Activated CD8-positive, alpha-beta T cell treated with anti-CD3 and anti-CD28 coated beads for 36 hours (primary cell): ENCODE results near the gene KAZN. TPM values are rescaled to one million over a fixed set of nuclear protein-coding genes. Genes with fewer than 3 reads are reported as not detected.

Source experiments
- ATAC-seq: fragments of 200-7000 bp; cut with Tn5 transposase; one replicate; pipeline ENCODE4 v1.10.0; 2021; ENCODE audit warnings: mild to moderate bottlenecking, moderate library complexity
- CTCF ChIA-PET: fragments of 350-600 bp; sonication (Branson Sonifier 250); formaldehyde crosslinking; loops from one replicate; lab custom pipeline; 2021; ENCODE audit warnings: antibody characterized with exemption; lab: Charles Lee
- POLR2A ChIA-PET: fragments of 350-600 bp; sonication (Branson Sonifier 250); formaldehyde crosslinking; loops from one replicate; lab custom pipeline; 2021; ENCODE audit warnings: antibody characterized with exemption; lab: Charles Lee
- DNase-seq: peaks from one replicate; pipeline ENCODE4 v3.0.0-alpha.2; 2020
- H3K27ac Mint-ChIP-seq: one replicate; pipeline ENCODE4 v1.8.0; 2021; ENCODE audit warnings: mild to moderate bottlenecking, mixed read lengths
- H3K27me3 Mint-ChIP-seq: one replicate; pipeline ENCODE4 v1.8.0; 2021; ENCODE audit warnings: mixed read lengths
- H3K36me3 Mint-ChIP-seq: one replicate; pipeline ENCODE4 v1.8.0; 2021; ENCODE audit warnings: low read depth, mixed read lengths
- H3K4me1 Mint-ChIP-seq: one replicate; pipeline ENCODE4 v1.8.0; 2021; ENCODE audit warnings: low read depth, mixed read lengths
- H3K4me3 Mint-ChIP-seq: one replicate; pipeline ENCODE4 v1.8.0; 2021; ENCODE audit warnings: mild to moderate bottlenecking, moderate library complexity, mixed read lengths
- H3K9me3 Mint-ChIP-seq: one replicate; pipeline ENCODE4 v1.8.0; 2021; ENCODE audit warnings: mixed read lengths
- intact Hi-C: fragments of 100-400 bp; cut with micrococcal nuclease; formaldehyde crosslinking; loops from one replicate; pipeline ENCODE4 v1.10.0; 2022
- total RNA-seq, 2 experiments: library from RNA; stranded (reverse); gene quantifications; one replicate each; pipeline ENCODE4 v1.2.3, GENCODE V29; 2021
- TF ChIP-seq, protein P1 (sequence below): fragments of 200-600 bp; IDR thresholded peaks from one replicate; pipeline ENCODE4 v1.8.0; 2022; ENCODE audit warnings: antibody characterized with exemption, mild to moderate bottlenecking

KAZN gene
- total RNA-seq, 2 experiments from 2014 or later = 1.7 to 1.9 TPM

DNA sequence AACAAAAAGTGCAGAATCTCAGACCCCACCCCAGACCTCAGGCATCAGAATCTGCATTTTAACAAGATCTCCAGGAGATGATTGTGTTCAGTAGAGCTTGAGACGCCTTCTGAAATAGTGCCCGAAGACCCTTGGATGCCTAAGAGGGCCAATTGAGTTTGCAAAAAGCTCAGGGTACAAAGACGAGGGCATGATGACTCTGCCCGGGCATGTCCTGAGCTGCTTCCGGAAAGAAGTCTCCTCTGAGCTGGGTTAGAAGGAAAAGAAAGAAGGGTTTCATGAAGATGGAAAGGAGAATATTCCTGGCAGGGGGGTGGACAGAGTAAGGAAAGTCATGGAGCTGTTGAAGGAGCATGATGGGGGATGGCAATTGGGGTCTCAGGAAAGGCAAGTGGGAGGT is 308.9 kb downstream of the KAZN start:
- Mint-ChIP-seq H3K9me3 (no peaks in the 10 kb centered on the region), H3K4me3 (no peak overlapping the region), H3K27me3 (no peaks in the 10 kb centered on the region), H3K27ac (no peak overlapping the region), H3K4me1 (no peaks in the 10 kb centered on the region), H3K36me3 (no peaks in the 10 kb centered on the region)
- TF ChIP-seq, protein P1, sequence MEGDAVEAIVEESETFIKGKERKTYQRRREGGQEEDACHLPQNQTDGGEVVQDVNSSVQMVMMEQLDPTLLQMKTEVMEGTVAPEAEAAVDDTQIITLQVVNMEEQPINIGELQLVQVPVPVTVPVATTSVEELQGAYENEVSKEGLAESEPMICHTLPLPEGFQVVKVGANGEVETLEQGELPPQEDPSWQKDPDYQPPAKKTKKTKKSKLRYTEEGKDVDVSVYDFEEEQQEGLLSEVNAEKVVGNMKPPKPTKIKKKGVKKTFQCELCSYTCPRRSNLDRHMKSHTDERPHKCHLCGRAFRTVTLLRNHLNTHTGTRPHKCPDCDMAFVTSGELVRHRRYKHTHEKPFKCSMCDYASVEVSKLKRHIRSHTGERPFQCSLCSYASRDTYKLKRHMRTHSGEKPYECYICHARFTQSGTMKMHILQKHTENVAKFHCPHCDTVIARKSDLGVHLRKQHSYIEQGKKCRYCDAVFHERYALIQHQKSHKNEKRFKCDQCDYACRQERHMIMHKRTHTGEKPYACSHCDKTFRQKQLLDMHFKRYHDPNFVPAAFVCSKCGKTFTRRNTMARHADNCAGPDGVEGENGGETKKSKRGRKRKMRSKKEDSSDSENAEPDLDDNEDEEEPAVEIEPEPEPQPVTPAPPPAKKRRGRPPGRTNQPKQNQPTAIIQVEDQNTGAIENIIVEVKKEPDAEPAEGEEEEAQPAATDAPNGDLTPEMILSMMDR = no peak
- no peak for DNase-seq
- ChIA-PET CTCF (interaction anchor here (2.0 kb wide), 1 partner anchor 10 kb away, joined by 5 read pairs; no protein-coding TSS in a partner anchor), POLR2A (no interaction called here)
- intact Hi-C loops = no loop called here
- no peak for ATAC-seq

DNA sequence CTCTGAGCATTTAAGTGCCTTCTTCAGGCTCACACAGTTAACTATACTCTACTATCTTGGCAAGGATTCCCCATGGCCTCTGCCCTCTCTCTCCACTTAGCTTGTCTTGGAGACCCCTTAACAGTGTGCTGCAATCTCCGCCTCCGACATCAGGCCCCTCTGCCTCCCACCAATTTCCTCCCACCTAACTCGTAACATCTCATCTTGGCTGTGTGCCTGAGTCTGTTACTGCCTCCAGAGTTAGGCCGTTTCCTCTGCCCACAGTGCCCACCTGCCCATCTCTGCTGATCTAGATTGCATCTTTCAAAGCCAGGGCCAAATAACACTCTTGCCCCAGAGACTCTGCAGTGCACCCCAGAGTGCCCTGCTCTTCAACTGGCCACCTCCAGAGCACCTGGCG is 310.8 kb downstream of the KAZN start:
- DNase-seq (no peak), ATAC-seq (no peak)
- ChIA-PET CTCF (no interaction called here), POLR2A (no interaction called here)
- no peak overlapping the region for H3K4me3 Mint-ChIP-seq
- H3K9me3 Mint-ChIP-seq = no peaks in the 10 kb centered on the region
- TF ChIP-seq, protein P1 = no peak
- no peaks in the 10 kb centered on the region for H3K4me1 Mint-ChIP-seq
- no peaks in the 10 kb centered on the region for H3K36me3 Mint-ChIP-seq
- no peaks in the 10 kb centered on the region for H3K27me3 Mint-ChIP-seq
- intact Hi-C loops = no loop called here
- H3K27ac Mint-ChIP-seq = no peak overlapping the region

- H3K4me1 Mint-ChIP-seq = no peaks in the 10 kb centered on the region
- H3K27me3 Mint-ChIP-seq = no peaks in the 10 kb centered on the region
- ChIA-PET POLR2A (no interaction called here), CTCF (no interaction called here)
- DNase-seq (no peak), ATAC-seq (no peak)
- intact Hi-C loops = loop anchor here (10.0 kb wide), 1 partner anchor 115 kb away; no protein-coding TSS in a partner anchor
- H3K36me3 Mint-ChIP-seq = no peaks in the 10 kb centered on the region
- H3K4me3 Mint-ChIP-seq = no peak overlapping the region
- no peaks in the 10 kb centered on the region for H3K9me3 Mint-ChIP-seq
- TF ChIP-seq, protein P1 = no peak
- no peak overlapping the region for H3K27ac Mint-ChIP-seq
Observed at GRCh38 chr1:14909920-14910460, 311.5 kb downstream of the KAZN start.

DNA sequence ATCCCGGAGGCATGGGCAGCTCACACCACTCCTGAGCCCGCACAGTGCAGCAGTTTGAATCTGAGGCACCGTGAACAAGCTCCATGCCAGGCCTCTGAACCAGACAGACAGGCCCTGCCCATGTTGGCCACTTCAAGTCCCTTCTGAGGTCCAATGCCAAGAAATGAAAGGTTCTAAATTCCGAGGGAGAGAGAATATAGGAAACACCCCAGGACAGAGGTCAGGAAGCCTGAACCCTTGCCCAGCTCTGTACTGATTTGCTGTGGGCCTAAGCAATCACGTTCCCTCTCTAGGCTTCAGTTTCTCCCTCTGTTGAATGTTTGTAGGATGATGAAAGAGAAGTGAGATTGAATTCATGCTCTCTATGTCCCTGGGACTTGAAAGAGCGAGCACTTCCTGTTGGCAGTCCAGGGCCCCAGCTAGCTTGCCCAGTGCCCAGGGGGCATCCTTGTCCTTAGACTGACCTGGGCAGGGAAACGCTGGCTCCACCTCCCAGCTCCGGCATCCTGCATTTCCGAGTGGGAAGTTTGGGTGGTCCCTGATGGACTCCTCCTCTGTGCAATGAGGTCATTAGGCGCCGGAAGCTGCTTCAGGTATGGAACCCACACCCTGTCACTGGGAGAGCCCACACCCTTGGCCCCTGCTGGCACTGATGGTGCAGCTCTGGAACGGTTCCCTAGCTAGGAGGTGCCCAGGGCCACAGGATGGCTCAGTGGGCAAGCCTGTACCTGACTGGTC is 312.7 kb downstream of the KAZN start:
- H3K27ac Mint-ChIP-seq = no peak overlapping the region
- H3K36me3 Mint-ChIP-seq = no peaks in the 10 kb centered on the region
- intact Hi-C loops = loop anchor here (10.0 kb wide), 1 partner anchor 114 kb away; no protein-coding TSS in a partner anchor
- no peak overlapping the region for H3K4me3 Mint-ChIP-seq
- ATAC-seq = no peak
- no peak for DNase-seq
- TF ChIP-seq, protein P1 = no peak
- H3K4me1 Mint-ChIP-seq = no peaks in the 10 kb centered on the region
- CTCF ChIA-PET = interaction anchor here (0.6 kb wide), 1 partner anchor 21 kb away, joined by 3 read pairs; no protein-coding TSS in a partner anchor
- POLR2A ChIA-PET = interaction anchor here (0.6 kb wide), 1 partner anchor 28 kb away, joined by 4 read pairs; no protein-coding TSS in a partner anchor
- H3K9me3 Mint-ChIP-seq = no peaks in the 10 kb centered on the region
- H3K27me3 Mint-ChIP-seq = no peaks in the 10 kb centered on the region
